ENCODE measurements around the gene HOXB9. TPM values are rescaled to one million over a fixed set of nuclear protein-coding genes. Genes with fewer than 3 reads are reported as not detected.

HOXB9 gene
- total RNA-seq, 2 experiments from 2014 or later: not detected

DNA sequence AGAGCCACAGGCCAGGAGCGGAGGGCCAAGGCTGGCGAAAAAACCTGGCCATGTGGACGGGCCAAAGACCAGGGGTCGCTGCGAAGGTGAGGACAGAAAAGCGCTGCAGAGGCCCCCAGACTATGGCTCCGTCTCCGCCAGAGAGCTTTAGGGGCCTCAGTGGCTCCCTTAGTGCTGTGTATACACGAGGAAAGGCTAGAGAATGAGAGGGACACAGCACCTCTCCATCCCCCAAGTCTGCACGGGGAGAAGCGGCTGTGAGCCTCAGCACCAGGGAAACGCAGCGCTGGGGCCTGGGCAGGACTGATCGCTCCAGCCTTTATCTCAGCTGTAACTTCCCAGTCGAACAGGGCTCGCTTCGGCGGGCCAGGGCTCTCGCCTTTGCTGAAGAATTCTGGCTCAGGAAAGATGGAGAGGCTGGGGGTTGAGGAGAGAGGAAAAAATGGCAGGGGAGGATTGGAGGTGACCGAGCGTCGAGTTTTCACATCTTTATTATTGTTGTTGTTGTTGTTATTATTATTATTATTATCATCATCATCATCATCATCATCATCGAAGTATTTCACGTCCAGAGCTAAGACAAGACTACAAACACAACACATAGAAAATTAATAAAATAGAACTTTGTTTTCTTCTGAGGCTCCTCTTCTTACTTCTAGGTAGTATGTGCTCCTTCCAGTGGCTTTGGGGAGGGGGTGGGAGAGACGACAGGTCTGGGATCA is 30.7 kb downstream of the HOXB9 start:
- ChIA-PET POLR2A (no interaction called here), CTCF (ENCODE audit: unreplicated experiment) (no interaction called here)
- intact Hi-C loops (cut with micrococcal nuclease; ENCODE audit: unreplicated experiment): loop anchor here (10.0 kb wide), 1 partner anchor 331 kb away; no protein-coding TSS in a partner anchor

GRCh38 chr17:48594538-48595277 is 31.4 kb downstream of the HOXB9 start:
- BruUV-seq (replicated peaks): no TSS peak
- POLR2A ChIA-PET: no interaction called here

More for the DNA sequence above, 30.7 kb downstream of the HOXB9 start:
- H4K20me1 ChIP-seq (ENCODE audit: insufficient read depth, low read length): no peaks in the 10 kb centered on the region
- H2AFZ ChIP-seq (ENCODE audit: low read length): no peak overlapping the region
- DNase-seq (ENCODE audit: low spot score): no peak
- no peaks in the 10 kb centered on the region for H3K9me2 ChIP-seq (ENCODE audit: insufficient read depth, low read length)
- no peaks in the 10 kb centered on the region for H3K79me2 ChIP-seq (ENCODE audit: insufficient read depth, low read depth, low read length)
- no peak overlapping the region for H3K4me3 ChIP-seq (ENCODE audit: low read depth, low read length, poor library complexity, severe bottlenecking)
- no TSS peak for BruUV-seq (replicated peaks)
- TF ChIP-seq EZH2phosphoT487 (IDR thresholded peaks at IDR 0.05; ENCODE audit: borderline replicate concordance, low read depth, low read length) (no peak), CTCF (conservative IDR thresholded peaks at IDR 0.05; ENCODE audit: low read length) (no peak)
- no peaks in the 10 kb centered on the region for H3K9me3 ChIP-seq (ENCODE audit: low read length)
- H3K4me2 ChIP-seq (ENCODE audit: low read length): no peak overlapping the region
- H3K4me1 ChIP-seq (ENCODE audit: insufficient read depth, low read length, poor library complexity, severe bottlenecking): peaks cover 6% of the 10 kb centered on the region
- H3K27ac ChIP-seq (ENCODE audit: low read depth, low read length, poor library complexity, severe bottlenecking): no peak overlapping the region
- H3K36me3 ChIP-seq (ENCODE audit: insufficient read depth, low read length): no peaks in the 10 kb centered on the region

More at GRCh38 chr17:48594538-48595277, 31.4 kb downstream of the HOXB9 start:
- no peak overlapping the region for H3K4me2 ChIP-seq (ENCODE audit: low read length)
- no peak overlapping the region for H3K27ac ChIP-seq (ENCODE audit: low read depth, low read length, poor library complexity, severe bottlenecking)
- no peaks in the 10 kb centered on the region for H3K9me2 ChIP-seq (ENCODE audit: insufficient read depth, low read length)
- no peaks in the 10 kb centered on the region for H3K9me3 ChIP-seq (ENCODE audit: low read length)
- TF ChIP-seq CTCF (conservative IDR thresholded peaks at IDR 0.05; ENCODE audit: low read length): no peak
- TF ChIP-seq EZH2phosphoT487 (IDR thresholded peaks at IDR 0.05; ENCODE audit: borderline replicate concordance, low read depth, low read length): no peak
- no peak for DNase-seq (ENCODE audit: low spot score)
- intact Hi-C loops (cut with micrococcal nuclease; ENCODE audit: unreplicated experiment): loop anchor here (1.0 to 10.0 kb wide), 2 partner anchors 258 to 330 kb away; no protein-coding TSS in a partner anchor
- CTCF ChIA-PET (ENCODE audit: unreplicated experiment): no interaction called here
- no peaks in the 10 kb centered on the region for H3K79me2 ChIP-seq (ENCODE audit: insufficient read depth, low read depth, low read length)
- H4K20me1 ChIP-seq (ENCODE audit: insufficient read depth, low read length): no peaks in the 10 kb centered on the region
- H2AFZ ChIP-seq (ENCODE audit: low read length): no peak overlapping the region; the same call in 1 of the 2 replicates
- peaks cover 6% of the 10 kb centered on the region for H3K4me1 ChIP-seq (ENCODE audit: insufficient read depth, low read length, poor library complexity, severe bottlenecking)
- no peaks in the 10 kb centered on the region for H3K36me3 ChIP-seq (ENCODE audit: insufficient read depth, low read length)
- no peak overlapping the region for H3K4me3 ChIP-seq (ENCODE audit: low read depth, low read length, poor library complexity, severe bottlenecking)
